Subcutaneous adipose tissue (tissue), 4 donors: ENCODE data around the gene SLC44A1. TPM values are rescaled to one million over a fixed set of nuclear protein-coding genes. Genes with fewer than 3 reads are reported as not detected.

Source experiments
- total RNA-seq, 4 donors: library from RNA; depleted of rRNA; stranded (reverse); fragments of >200 nt; gene quantifications; one replicate each; pipeline ENCODE4 v1.1.0, GENCODE V29; 2016
- TF ChIP-seq, protein P1 (sequence below): fragments of 450-650 bp; IDR thresholded peaks from one replicate; pipeline ENCODE4 v1.5.1; 2016; ENCODE audit warnings: low read depth, mild to moderate bottlenecking, control low read depth, antibody characterized with exemption, moderate library complexity

SLC44A1 gene
- total RNA-seq, 4 donors from 2014 or later = 48.2 to 85.5 (median 53.4) TPM

DNA sequence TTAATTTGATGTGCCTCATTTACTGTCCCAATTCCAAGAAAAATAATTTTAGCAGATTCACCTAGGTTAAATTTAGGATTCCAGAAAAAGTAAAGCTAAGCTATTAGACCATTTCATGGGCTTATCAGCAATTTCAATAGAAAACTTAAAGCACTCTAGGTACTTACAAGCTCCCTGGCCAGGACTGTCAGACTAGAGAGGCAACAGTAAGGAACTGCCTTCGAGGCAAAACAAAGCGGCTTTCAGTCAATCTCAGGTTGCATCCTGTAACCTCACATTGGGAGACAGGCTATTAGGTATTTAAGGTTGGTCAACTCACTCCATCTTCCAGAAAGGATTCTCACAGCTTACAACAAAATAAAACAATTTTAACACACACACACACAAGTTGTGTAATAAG is 154.7 kb downstream of the SLC44A1 start:
- TF ChIP-seq, protein P1, sequence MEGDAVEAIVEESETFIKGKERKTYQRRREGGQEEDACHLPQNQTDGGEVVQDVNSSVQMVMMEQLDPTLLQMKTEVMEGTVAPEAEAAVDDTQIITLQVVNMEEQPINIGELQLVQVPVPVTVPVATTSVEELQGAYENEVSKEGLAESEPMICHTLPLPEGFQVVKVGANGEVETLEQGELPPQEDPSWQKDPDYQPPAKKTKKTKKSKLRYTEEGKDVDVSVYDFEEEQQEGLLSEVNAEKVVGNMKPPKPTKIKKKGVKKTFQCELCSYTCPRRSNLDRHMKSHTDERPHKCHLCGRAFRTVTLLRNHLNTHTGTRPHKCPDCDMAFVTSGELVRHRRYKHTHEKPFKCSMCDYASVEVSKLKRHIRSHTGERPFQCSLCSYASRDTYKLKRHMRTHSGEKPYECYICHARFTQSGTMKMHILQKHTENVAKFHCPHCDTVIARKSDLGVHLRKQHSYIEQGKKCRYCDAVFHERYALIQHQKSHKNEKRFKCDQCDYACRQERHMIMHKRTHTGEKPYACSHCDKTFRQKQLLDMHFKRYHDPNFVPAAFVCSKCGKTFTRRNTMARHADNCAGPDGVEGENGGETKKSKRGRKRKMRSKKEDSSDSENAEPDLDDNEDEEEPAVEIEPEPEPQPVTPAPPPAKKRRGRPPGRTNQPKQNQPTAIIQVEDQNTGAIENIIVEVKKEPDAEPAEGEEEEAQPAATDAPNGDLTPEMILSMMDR = no peak

DNA sequence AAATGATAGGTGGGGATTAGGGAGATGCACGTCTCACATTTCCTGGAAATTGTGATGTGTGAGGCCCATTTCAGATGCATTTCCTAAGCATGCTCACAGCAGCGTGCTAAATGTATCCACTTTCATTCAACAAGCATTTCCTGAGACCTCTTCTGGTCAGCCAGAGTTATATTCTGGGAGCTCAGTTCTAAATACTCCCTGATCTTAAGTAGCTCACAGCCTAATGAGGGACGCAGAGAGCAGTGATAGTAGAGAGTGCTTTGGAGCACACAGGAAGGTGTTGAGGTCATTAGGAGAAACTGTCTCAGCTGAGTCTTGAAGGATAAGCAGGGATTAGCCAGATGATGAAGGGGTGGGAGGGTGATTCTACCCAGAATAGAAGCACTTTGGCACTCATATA is 157.2 kb downstream of the SLC44A1 start:
- TF ChIP-seq, protein P1 = no peak

GRCh38 chr9:105403552-105404248 is 159.2 kb downstream of the SLC44A1 start:
- TF ChIP-seq, protein P1 = no peak

GRCh38 chr9:105405514-105406131 is 161.2 kb downstream of the SLC44A1 start:
- TF ChIP-seq, protein P1 = no peak

- TF ChIP-seq, protein P1 = no peak
Measured at GRCh38 chr9:105406369-105406768, 161.9 kb downstream of the SLC44A1 start.

DNA sequence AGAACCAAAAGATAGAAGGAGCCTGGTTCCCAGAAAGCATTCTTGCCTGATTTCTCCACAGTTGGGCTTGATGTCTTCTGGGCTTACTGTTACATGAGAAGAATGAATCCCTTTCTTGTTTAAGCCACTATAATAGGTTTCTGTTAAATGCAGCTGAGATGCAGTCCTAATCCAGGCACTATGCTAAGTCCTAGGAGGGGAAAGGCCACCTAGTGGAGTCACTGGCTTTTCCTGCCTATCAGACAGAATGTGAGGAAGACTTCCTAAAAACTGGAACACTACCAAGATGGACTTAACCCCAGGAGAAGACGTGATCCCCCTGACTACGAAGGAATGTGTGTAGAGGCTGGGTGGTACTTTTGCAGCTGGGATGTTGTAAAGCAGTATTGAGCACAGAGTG is 169.1 kb downstream of the SLC44A1 start:
- TF ChIP-seq, protein P1 = no peak

- TF ChIP-seq, protein P1 = no peak
Measured at GRCh38 chr9:105414947-105415661, 170.7 kb downstream of the SLC44A1 start.
